ENCODE measurements around the gene NGFR.
"Not testable (repeated sequence)": the region's sequence is repeated elsewhere in the genome, so short reads cannot be mapped to it uniquely, and the experiment has no call there.

The NGFR gene

DNA sequence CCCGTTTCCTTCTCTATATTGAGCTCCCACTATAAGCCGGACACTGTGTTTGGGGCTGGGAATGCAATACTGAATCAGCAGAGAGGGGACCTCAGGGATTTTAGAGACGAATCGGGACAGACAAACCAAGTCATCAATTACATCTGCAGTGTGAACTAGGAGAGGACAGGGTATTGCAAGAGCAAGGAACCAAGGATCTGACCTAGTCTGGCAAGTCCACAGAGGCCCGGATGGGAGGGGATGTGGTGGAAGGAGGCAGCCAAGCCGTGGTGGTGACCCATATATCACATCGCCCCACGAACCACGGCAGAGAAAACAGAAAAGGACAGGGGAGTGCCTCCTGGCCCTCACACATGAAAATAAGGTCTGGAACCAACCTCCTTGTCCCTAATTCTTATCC, 52.5 kb downstream of the NGFR start:
- no peak for FAIRE-seq

DNA sequence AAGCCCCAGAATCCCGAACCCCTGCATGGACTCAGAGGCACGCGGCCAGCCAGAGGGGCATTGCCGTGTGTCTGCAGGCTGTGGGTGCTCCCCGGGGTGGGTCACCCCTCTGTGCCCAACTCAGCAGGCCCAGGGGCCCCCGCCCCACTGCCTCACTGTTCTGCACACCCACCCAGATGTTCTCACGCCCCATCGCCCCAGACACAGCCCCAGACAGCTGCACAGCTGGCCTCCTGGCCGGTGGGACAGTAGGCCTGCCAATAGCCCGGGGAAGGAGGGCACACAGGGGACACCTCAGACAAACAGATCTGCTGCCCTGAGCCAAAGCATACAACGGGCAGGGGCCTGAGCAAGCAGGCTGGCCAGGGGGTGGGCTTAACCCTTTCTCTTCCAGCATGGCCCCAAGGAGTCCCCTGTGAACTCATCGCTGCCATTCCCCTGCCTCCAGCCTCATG, 53.0 kb downstream of the NGFR start:
- FAIRE-seq = no peak

DNA sequence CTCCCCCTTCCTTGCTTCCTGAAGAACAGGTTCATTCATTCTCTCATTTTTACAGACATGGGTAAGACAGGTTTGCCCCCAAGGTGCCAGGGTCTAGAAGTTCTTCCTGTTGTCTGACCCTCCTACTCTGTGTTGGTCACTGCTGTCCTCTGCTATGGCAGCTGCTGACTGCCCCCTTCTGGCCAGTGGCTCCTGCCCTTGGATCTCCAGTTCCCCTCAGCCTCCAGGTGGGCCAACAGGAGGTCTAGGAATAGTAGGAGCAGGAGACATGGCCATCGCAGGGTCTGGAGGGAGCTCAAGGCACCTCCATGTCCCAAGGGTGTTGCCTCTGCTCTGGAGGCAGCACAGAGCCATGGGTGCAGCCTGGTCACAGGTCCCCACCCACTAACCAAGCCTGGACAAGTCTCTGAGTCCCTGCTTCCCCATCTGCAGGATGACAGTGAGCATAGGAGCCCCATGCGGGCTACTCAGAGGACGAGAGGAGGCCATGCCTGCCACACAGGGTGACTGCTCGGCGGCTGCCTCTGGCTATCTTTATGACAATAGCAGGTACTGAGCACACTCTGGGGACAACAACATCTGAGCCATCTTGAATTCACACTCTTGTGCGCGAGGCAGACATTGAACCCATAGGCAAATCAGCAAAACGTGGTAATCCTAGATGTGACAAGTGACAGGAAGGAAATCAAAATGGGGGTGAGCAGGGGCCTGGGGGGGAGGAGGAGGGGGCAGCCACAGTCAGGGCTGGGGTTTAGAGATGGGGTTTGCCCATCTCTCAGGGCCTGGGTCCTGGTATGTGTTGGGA, 53.6 kb downstream of the NGFR start:
- FAIRE-seq = no peak

DNA sequence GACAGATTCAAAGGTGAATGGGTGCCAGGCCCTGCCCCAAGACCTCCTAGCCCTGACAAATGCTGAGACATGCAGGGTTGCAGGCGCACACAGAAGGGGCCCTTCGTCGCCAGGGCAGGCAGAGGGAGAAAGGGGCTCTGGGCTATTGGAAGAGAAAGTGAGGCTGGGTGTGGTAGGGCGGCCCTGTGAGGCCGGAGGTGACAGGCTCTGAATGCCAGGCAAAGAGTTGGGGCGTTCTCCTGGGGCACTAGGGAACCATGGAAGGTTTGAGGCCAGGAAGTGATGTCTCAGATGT, 54.2 kb downstream of the NGFR start:
- no peak for FAIRE-seq

DNA sequence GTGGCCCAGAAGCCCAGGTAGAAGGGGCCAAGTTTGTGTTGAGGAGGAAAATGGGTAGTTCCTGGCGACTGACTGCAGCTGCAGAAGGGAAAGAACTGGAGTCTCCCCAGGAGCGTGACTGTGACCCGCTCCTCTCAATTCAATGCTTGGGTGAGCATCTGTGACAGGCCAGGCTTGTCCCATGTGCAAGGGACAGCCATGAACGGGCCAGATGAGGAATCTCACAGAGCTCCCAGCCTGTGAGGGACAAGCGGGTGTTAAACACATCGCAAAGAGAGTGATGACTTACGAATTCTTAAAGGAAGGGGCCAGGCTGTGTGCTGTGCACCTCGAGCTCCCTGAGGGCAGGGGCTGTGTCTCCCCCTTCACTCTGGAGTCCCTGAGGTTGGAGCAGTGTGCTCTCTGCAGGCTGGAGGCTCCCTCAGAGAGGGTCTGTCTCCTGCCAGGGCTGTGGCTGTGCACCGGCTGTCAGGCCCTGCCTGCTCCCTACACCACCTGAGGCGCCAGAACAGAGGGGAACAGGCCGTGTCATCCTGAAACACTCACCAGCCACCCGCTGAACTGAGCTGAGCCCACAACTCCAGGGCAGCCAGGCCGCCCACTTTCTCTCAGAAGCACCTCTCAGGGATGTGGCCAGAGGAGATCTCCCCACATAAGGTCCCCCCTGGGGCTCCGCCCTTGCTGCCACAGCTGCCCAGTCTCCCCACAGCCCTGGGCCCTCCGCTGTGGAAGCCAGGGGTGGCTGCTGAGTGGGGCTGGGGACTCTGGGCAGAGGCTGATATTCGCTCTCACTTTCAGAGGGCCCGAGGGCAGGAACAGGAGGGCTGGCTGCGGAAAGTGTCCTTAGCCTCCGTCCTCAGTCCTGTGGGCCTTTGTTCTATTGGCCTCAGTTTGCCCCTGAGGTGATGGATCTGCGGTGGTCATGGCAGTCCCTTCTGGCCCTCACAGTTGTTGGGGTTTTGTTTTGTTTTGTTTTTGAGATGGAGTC, 54.9 kb downstream of the NGFR start:
- FAIRE-seq = no peak

DNA sequence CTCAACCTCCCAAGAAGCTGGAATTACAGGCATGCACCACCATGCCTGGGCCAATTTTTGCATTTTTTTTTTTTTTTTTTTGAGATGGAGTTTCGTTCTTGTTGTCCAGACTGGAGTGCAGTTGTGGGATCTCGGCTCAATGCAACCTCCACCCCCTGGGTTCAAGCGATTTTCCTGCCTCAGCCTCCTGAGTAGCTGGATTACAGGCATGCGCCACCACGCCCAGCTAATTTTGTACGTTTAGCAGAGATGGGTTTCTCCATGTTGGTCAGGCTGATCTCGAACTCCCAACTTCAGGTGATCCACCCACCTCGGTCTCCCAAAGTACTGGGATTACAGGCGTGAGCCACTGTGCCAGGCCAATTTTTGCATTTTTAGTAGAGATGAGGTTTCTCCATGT, 55.7 kb downstream of the NGFR start:
- not testable (repeated sequence) for FAIRE-seq

DNA sequence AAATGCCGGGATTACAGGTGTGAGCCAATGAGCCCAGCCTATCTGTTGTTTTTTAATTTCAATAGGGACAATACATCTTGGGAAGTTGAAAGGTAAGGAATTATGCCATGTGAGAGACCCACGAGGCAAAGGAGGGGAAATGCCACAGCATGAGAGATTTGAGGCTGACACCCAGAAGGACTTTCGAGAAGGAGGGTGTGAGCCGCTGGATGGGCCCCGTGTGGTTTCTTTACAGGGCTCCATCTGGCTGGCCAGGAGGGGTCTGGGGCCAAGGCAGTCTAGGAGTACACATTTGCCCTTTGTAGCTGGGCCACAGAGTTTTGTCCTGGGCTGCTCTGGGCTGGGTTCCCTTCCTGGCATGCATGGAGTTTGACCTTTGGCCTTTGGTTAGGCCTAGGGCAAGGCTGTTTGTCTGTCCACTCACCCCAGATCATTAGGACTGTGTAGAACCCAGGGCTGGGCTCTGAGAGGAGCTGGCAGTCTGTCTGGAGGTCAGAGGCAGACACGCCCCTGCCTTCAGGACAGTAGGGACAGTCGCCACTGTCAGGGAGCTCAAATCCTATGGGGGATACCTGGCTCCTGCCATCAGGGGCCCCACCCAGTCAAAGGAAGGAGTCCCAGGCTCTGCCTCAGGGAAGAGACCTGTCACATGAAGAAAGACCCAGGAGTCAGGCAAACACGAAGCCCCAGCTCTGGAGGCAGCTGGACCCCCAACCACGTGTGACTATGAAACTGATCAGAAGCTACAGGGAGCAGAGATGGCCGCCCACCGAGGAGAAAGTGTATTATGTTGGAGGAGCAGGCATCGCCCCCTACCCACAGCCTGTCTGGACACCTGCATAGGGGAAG, 56.4 kb downstream of the NGFR start:
- no peak for FAIRE-seq

DNA sequence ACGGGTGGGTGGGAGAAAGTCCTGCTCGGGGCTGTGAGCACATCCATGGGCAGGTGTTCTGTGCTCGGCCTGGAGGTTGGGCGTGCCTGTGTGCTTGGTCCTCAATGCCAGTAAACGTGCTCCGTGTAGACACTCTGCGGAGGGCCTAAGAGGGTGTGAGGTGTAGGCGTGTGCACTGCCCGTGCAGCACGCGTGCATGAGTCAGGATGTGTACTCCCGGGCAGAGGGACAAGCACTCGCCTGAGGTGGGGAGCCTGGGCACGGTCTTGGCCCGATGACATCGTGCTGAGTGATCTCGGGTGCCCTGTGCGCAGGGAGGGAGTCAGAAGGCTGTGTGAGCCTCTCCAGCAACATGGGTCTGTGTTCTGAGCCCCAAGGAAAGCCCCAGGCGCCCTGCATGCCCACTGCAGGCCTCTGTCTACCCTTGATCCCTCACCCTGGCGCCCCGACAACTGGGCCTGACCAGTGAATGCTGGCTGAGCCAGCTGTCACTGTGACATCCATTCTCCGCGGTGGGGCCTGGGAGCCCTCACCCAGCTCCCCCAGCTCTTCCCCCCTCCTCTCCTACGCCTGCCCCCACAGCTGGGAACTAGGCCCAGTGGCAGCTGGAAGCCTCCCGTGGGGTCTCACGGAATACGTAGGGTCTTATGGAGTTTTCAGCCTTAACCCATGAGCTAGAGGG, 57.1 kb downstream of the NGFR start:
- FAIRE-seq = no peak

DNA sequence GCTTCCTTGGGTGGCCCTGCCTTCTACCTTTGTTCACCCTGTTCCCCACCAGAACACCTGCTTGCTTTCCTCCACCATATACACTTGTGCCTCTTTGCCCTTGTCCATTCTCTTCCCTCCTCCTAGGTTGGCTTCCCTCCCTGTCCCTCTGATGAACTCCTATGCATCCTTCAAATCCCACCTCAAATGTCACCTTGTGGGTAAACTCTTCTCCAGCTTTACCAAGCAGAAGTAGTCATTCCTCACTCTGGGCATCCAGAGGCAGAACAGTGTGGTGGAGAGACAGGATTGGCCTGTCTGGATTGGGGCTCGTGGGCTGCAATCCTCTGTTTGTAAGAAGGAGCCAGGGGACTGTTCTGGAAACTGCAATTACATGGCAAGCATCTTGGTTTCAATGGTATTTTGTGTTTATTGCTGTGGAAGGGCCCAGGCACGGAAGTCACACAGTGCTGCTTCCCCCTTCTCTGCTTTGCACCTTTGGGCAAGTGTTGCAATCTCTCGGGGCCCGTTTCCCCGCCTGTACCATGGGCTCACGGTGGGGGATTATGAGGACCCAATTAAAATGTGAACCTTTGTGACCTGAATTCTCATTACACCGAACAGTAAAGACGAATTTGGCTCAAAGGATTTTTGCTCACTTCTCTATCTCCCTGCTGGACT, 58.7 kb downstream of the NGFR start:
- FAIRE-seq = no peak

DNA sequence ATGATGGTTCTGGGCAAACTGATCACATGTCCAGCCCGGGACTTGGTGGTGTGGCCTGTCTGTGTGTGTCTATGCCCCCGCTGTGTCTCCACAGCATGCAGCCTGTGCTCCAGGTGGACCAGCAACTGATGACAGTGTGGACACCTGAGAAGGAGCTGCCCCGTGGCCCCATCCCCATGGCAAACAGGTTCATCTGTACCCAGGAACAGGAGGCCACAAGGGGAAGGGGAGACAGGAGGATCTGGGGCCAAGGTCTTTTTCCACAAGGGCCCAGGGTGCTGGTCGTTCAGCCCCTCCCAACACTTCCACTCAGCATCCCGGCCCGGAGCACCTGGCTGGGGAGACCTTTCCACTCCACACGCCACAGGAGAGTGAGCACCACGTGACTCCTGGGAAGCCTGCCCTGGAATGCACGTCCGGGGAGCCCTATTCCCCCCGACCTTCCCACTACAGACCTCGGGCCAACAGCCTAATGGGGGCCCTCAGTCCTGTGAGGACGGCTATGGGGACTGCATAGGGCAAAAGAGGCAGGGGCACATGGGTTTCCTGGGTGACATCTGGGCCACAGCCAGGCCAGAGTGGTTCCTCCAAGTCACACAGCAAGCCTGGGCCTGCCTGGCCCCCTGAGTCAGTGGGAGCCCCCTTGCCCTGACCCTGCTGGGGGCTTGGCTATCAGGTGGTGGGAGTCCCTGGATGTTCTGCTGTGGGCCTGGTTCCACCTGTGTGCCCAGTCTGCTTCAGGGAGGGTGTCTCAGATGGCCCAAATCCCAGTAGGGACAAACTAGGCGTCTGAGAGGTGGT, 59.8 kb downstream of the NGFR start:
- FAIRE-seq = no peak

DNA sequence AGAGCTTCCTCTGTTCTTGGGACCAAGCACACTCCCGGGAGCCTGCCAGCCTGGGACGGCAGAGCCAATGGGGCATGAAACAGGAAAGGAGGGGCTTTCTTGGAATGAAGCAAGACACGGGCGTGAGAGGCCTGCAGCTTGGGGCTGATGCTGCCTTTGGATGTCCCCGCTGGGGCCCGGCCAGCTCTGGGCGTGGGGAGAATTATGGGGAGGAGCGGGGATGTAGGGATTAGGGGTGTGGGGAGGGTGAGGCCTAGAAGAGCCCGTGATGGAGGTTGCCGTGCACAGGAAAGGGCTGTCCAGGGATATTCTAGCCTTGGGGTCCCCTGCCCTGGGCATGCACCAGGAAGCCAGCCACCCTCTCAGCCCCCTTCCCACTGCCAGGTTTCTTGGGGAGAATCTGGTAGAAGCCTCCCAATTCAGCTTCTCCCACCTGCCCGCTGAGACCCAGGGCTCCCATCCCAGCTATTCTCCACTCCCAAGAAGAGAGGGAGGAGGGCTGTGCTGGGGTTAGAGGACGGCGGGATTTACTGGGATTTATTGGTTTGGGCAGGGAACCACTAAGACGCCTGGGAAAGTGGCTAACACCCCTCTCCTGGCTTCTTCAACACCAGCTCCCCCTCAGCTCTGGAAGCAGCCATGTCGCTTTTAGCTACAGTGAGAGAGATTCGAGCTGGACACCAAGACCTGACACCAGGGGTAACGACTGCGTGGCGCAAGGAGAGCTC, 60.6 kb downstream of the NGFR start:
- FAIRE-seq = no peak

DNA sequence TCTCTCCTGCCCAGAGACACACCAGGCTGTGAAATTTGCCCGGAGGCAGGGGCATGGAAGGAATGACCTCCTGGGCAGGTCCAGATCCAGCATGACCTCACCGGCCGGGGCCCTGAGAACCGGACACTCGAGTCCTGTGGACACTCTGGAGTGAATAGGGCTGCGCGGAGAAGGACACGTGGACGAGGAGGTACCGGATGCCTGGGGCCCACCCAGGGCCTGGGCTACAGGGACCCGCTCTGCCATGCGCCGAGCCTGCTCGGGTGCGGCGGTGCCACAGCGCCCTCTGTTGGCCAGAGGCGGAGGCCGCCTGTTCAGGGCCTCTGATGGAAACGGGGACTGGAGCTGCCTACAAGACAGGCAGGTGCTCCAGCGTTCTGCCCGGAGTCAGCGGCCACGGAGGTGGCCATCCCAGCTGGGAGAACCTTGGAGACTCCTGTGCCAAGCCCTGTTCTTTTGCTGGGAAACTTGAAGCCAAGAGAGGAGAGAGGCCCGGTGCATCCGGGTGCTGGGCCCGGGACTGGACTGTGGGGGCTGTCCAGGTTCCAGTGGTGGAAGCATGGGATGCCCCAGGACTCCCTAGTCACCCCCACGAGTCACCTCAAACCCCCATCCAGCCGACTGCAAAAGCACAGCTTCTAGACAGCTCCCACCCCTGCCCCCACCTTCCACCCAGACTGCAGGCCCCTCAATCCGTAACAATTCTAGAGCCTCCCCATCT, 61.3 kb downstream of the NGFR start:
- FAIRE-seq = no peak

DNA sequence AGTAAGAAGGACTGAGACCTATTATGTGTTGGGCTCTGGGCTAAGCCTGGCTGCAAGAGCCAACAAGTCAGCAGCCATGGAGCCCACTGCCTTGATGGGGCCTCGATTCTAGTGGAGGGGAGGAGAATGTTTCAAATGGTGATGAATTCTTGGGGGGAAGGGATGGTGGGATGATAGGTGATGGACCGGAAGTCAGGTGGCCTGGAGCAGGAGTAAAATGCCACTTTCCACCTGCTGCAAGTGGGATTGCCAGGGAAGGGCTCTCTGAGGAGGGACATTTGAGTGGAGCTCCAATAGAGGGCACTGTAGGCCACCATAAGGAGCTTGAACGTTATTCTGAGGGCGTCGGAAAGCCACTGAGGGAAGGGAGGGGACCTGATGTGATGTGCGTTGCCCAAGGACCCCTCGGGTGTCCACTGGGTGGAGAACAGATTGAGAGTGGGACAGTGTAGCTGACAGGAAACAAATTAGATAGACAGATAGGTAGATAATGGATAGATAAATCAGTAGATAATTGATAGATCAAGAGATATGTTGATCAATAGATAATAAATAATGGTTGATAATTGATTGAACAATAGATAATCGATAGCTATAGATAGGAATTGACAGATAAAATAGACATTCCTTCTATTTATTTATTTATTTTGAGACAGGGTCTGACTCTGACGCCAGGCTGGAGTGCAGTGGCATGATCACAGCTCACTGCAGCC, 62.4 kb downstream of the NGFR start:
- FAIRE-seq = no peak

Data from endometrium (tissue), 2 donors.